Measurements from ENCODE around the gene TAF5L. TPM values are rescaled to one million over a fixed set of nuclear protein-coding genes. Genes with fewer than 3 reads are reported as not detected.
A peak's percentile ranks its signal among the peaks of the same experiment; 100 is the strongest.

TAF5L gene
- total and polyA plus RNA-seq, 2 experiments from 2014 or later: 5.6 to 17.6 TPM

DNA sequence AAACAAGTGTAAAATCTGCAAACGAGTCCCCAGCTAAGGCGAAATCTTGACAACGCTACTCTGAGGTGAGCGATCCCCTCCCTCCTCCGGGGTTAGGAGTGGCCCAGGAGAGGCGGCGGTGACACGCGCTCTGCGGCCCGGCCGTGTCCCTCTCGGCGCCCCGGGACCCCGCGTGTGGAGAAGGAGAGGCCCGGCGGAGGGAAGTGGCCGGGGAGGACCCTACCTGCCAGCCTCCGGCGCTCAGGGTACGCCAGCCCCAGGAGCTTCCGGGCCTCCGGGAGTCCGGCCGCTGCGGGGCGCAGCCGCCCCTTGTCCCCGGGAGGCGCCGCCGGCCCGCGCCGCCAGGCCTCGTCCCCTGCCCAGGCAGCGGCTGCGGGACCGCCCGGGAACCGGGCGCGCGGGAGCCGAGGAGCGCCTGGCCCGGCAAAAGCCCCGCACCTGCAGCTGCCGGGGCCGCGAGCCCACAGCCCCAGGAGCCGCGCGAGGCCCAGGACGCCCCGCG, 68.0 kb downstream of the TAF5L start:
- TF ChIP-seq, protein P1, sequence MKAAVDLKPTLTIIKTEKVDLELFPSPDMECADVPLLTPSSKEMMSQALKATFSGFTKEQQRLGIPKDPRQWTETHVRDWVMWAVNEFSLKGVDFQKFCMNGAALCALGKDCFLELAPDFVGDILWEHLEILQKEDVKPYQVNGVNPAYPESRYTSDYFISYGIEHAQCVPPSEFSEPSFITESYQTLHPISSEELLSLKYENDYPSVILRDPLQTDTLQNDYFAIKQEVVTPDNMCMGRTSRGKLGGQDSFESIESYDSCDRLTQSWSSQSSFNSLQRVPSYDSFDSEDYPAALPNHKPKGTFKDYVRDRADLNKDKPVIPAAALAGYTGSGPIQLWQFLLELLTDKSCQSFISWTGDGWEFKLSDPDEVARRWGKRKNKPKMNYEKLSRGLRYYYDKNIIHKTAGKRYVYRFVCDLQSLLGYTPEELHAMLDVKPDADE (IDR thresholded peaks at IDR 0.05): no peak
- TF ChIP-seq NANOG (IDR thresholded peaks at IDR 0.05; ENCODE audit: borderline replicate concordance) (no peak), STAT1 (IDR thresholded peaks at IDR 0.05; ENCODE audit: unreplicated experiment) (no peak), CREB1 (CRISPR knock-in tag; IDR thresholded peaks at IDR 0.05; ENCODE audit: low read depth) (no peak), POLR2AphosphoS5 (IDR thresholded peaks at IDR 0.05; ENCODE audit: low read depth) (no peak), ZNF331 (CRISPR knock-in tag; IDR thresholded peaks at IDR 0.05; ENCODE audit: low read depth) (no peak), ZNF114 (CRISPR knock-in tag; IDR thresholded peaks at IDR 0.05) (no peak), EZH2phosphoT487 (IDR thresholded peaks at IDR 0.05; ENCODE audit: unreplicated experiment) (no peak), EZH2 (IDR thresholded peaks at IDR 0.05; ENCODE audit: low read depth, unreplicated experiment) (no peak), JUNB (IDR thresholded peaks at IDR 0.05; ENCODE audit: unreplicated experiment) (no peak)
- TF ChIP-seq, protein P2, sequence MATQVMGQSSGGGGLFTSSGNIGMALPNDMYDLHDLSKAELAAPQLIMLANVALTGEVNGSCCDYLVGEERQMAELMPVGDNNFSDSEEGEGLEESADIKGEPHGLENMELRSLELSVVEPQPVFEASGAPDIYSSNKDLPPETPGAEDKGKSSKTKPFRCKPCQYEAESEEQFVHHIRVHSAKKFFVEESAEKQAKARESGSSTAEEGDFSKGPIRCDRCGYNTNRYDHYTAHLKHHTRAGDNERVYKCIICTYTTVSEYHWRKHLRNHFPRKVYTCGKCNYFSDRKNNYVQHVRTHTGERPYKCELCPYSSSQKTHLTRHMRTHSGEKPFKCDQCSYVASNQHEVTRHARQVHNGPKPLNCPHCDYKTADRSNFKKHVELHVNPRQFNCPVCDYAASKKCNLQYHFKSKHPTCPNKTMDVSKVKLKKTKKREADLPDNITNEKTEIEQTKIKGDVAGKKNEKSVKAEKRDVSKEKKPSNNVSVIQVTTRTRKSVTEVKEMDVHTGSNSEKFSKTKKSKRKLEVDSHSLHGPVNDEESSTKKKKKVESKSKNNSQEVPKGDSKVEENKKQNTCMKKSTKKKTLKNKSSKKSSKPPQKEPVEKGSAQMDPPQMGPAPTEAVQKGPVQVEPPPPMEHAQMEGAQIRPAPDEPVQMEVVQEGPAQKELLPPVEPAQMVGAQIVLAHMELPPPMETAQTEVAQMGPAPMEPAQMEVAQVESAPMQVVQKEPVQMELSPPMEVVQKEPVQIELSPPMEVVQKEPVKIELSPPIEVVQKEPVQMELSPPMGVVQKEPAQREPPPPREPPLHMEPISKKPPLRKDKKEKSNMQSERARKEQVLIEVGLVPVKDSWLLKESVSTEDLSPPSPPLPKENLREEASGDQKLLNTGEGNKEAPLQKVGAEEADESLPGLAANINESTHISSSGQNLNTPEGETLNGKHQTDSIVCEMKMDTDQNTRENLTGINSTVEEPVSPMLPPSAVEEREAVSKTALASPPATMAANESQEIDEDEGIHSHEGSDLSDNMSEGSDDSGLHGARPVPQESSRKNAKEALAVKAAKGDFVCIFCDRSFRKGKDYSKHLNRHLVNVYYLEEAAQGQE (IDR thresholded peaks at IDR 0.05; ENCODE audit: unreplicated experiment): no peak
- TF ChIP-seq, protein P3, sequence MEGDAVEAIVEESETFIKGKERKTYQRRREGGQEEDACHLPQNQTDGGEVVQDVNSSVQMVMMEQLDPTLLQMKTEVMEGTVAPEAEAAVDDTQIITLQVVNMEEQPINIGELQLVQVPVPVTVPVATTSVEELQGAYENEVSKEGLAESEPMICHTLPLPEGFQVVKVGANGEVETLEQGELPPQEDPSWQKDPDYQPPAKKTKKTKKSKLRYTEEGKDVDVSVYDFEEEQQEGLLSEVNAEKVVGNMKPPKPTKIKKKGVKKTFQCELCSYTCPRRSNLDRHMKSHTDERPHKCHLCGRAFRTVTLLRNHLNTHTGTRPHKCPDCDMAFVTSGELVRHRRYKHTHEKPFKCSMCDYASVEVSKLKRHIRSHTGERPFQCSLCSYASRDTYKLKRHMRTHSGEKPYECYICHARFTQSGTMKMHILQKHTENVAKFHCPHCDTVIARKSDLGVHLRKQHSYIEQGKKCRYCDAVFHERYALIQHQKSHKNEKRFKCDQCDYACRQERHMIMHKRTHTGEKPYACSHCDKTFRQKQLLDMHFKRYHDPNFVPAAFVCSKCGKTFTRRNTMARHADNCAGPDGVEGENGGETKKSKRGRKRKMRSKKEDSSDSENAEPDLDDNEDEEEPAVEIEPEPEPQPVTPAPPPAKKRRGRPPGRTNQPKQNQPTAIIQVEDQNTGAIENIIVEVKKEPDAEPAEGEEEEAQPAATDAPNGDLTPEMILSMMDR (conservative IDR thresholded peaks at IDR 0.05; ENCODE audit: low read depth in 2 of 2): no peak; a peak in 1 of 4 replicates
- TF ChIP-seq, protein P4, sequence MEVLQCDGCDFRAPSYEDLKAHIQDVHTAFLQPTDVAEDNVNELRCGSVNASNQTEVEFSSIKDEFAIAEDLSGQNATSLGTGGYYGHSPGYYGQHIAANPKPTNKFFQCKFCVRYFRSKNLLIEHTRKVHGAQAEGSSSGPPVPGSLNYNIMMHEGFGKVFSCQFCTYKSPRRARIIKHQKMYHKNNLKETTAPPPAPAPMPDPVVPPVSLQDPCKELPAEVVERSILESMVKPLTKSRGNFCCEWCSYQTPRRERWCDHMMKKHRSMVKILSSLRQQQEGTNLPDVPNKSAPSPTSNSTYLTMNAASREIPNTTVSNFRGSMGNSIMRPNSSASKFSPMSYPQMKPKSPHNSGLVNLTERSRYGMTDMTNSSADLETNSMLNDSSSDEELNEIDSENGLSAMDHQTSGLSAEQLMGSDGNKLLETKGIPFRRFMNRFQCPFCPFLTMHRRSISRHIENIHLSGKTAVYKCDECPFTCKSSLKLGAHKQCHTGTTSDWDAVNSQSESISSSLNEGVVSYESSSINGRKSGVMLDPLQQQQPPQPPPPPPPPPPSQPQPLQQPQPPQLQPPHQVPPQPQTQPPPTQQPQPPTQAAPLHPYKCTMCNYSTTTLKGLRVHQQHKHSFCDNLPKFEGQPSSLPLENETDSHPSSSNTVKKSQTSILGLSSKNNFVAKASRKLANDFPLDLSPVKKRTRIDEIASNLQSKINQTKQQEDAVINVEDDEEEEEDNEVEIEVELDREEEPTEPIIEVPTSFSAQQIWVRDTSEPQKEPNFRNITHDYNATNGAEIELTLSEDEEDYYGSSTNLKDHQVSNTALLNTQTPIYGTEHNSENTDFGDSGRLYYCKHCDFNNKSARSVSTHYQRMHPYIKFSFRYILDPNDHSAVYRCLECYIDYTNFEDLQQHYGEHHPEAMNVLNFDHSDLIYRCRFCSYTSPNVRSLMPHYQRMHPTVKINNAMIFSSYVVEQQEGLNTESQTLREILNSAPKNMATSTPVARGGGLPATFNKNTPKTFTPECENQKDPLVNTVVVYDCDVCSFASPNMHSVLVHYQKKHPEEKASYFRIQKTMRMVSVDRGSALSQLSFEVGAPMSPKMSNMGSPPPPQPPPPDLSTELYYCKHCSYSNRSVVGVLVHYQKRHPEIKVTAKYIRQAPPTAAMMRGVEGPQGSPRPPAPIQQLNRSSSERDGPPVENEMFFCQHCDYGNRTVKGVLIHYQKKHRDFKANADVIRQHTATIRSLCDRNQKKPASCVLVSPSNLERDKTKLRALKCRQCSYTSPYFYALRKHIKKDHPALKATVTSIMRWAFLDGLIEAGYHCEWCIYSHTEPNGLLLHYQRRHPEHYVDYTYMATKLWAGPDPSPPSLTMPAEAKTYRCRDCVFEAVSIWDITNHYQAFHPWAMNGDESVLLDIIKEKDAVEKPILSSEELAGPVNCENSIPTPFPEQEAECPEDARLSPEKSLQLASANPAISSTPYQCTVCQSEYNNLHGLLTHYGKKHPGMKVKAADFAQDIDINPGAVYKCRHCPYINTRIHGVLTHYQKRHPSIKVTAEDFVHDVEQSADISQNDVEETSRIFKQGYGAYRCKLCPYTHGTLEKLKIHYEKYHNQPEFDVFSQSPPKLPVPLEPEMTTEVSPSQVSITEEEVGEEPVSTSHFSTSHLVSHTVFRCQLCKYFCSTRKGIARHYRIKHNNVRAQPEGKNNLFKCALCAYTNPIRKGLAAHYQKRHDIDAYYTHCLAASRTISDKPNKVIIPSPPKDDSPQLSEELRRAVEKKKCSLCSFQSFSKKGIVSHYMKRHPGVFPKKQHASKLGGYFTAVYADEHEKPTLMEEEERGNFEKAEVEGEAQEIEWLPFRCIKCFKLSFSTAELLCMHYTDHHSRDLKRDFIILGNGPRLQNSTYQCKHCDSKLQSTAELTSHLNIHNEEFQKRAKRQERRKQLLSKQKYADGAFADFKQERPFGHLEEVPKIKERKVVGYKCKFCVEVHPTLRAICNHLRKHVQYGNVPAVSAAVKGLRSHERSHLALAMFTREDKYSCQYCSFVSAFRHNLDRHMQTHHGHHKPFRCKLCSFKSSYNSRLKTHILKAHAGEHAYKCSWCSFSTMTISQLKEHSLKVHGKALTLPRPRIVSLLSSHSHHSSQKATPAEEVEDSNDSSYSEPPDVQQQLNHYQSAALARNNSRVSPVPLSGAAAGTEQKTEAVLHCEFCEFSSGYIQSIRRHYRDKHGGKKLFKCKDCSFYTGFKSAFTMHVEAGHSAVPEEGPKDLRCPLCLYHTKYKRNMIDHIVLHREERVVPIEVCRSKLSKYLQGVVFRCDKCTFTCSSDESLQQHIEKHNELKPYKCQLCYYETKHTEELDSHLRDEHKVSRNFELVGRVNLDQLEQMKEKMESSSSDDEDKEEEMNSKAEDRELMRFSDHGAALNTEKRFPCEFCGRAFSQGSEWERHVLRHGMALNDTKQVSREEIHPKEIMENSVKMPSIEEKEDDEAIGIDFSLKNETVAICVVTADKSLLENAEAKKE (CRISPR knock-in tag; IDR thresholded peaks at IDR 0.05): no peak
- Histone ChIP-seq H4K20me1 (replicated peaks; ENCODE audit: insufficient read depth) (peaks cover 5% of the 10 kb centered on the region; the same call in 1 of the 2 replicates), H3K27ac (ENCODE audit: low read depth) (no peak overlapping the region), H3F3A (replicated peaks; ENCODE audit: low read depth) (0 out of 2 replicates have a peak, but pooled peaks cover 10% of the 10 kb centered on the region), H3K4me2 (peak overlapping the region; percentile 86), H3K27me3 (ENCODE audit: insufficient read depth) (no peaks in the 10 kb centered on the region), H3K9me2 (ENCODE audit: insufficient read depth) (no peaks in the 10 kb centered on the region), H3K4me3 (peak overlapping the region; percentile 86), H3K79me2 (replicated peaks; ENCODE audit: insufficient read depth) (peaks cover 28% of the 10 kb centered on the region), H3K4me1 (ENCODE audit: insufficient read depth) (peaks cover 7% of the 10 kb centered on the region; the same call in 1 of the 2 replicates), H2AFZ (peak overlapping the region; percentile 90), H3K36me3 (ENCODE audit: insufficient read depth) (no peaks in the 10 kb centered on the region)
- Mint-ChIP-seq H3K4me3 (peak overlapping the region; percentile 84), H3K9me3 (no peaks in the 10 kb centered on the region), H3K36me3 (ENCODE audit: low read depth) (no peaks in the 10 kb centered on the region), H3K4me1 (peaks cover 32% of the 10 kb centered on the region), H3K27me3 (ENCODE audit: insufficient read depth, low read depth, poor library complexity) (peaks cover 7% of the 10 kb centered on the region), H3K27ac (no peak overlapping the region)
- ATAC-seq (peak; percentile 9), DNase-seq (ENCODE audit: low spot score) (peak; percentile 51)

All from GM23338 (cell line).